ENCODE data around the gene ASAP2.

Gene ASAP2

GRCh38 chr2:9430316-9431293 is 224.0 kb downstream of the ASAP2 start:
- DNase-seq (ENCODE audit: low read depth), result no peak

- DNase-seq (ENCODE audit: low read depth), result no peak
These were observed 227.9 kb downstream of the ASAP2 start for GRCh38 chr2:9434489-9434888.

- DNase-seq (ENCODE audit: low read depth), result no peak
These were observed 232.9 kb downstream of the ASAP2 start for GRCh38 chr2:9439536-9439935.

GRCh38 chr2:9440058-9440727 is 233.6 kb downstream of the ASAP2 start:
- no peak for DNase-seq (ENCODE audit: low read depth)

- no peak for DNase-seq (ENCODE audit: low read depth)
These were observed 234.9 kb downstream of the ASAP2 start for GRCh38 chr2:9441556-9441955.

GRCh38 chr2:9443526-9443925 is 236.9 kb downstream of the ASAP2 start:
- no peak for DNase-seq (ENCODE audit: low read depth)

- DNase-seq (ENCODE audit: low read depth), result no peak
These were observed 238.5 kb downstream of the ASAP2 start for GRCh38 chr2:9445089-9445488.

- no peak for DNase-seq (ENCODE audit: low read depth)
These were observed 244.6 kb downstream of the ASAP2 start for GRCh38 chr2:9451231-9451630.
